Hippocampal formation (tissue), 2 donors: ENCODE data around the gene HERC5.
"Not testable (repeated sequence)": the region's sequence is repeated elsewhere in the genome, so short reads cannot be mapped to it uniquely, and the experiment has no call there.

Experiments
- DNase-seq, 2 donors: peaks; one replicate each; lab custom pipeline; 2025; lab: John Stamatoyannopoulos, UW

The HERC5 gene

GRCh38 chr4:88456670-88457306 is at the start of gene HERC5:
Gene HERC5 (plus strand): TSS chr4:88457119. CDS start chr4:88457270, 151 bp downstream.
- peak; percentile 73 to 87 for DNase-seq

- no peak for DNase-seq
Observed at GRCh38 chr4:88409206-88409605, 47.7 kb upstream of the HERC5 start.

- no peak for DNase-seq
Observed at GRCh38 chr4:88409789-88410188, 47.1 kb upstream of the HERC5 start.

- no peak for DNase-seq
Observed at GRCh38 chr4:88411491-88412096, 45.3 kb upstream of the HERC5 start.

GRCh38 chr4:88413801-88414200 is 43.1 kb upstream of the HERC5 start:
- DNase-seq, result no peak

GRCh38 chr4:88414755-88415154 is 42.2 kb upstream of the HERC5 start:
- DNase-seq, result no peak

GRCh38 chr4:88415982-88416381 is 40.9 kb upstream of the HERC5 start:
- DNase-seq, result no peak

- no peak for DNase-seq
Observed at GRCh38 chr4:88418411-88418810, 38.5 kb upstream of the HERC5 start.

GRCh38 chr4:88419874-88420273 is 37.0 kb upstream of the HERC5 start:
- DNase-seq, result no peak

- DNase-seq, result no peak
Observed at GRCh38 chr4:88420844-88421243, 36.1 kb upstream of the HERC5 start.

GRCh38 chr4:88422403-88422802 is 34.5 kb upstream of the HERC5 start:
- no peak for DNase-seq

- DNase-seq, result no peak
Observed at GRCh38 chr4:88429401-88429800, 27.5 kb upstream of the HERC5 start.

GRCh38 chr4:88435987-88436693 is 20.8 kb upstream of the HERC5 start:
- no peak for DNase-seq

GRCh38 chr4:88437873-88438272 is 19.0 kb upstream of the HERC5 start:
- not testable (repeated sequence) for DNase-seq

GRCh38 chr4:88439161-88439760 is 17.7 kb upstream of the HERC5 start:
- DNase-seq, result no peak

- DNase-seq, result no peak
Observed at GRCh38 chr4:88440146-88440545, 16.8 kb upstream of the HERC5 start.

GRCh38 chr4:88441696-88442095 is 15.2 kb upstream of the HERC5 start:
- DNase-seq, result no peak

- DNase-seq, result no peak
Observed at GRCh38 chr4:88442689-88443191, 14.2 kb upstream of the HERC5 start.

- DNase-seq, result no peak
Observed at GRCh38 chr4:88443486-88443885, 13.4 kb upstream of the HERC5 start.

GRCh38 chr4:88445252-88445651 is 11.7 kb upstream of the HERC5 start:
- no peak for DNase-seq

GRCh38 chr4:88446124-88446523 is 10.8 kb upstream of the HERC5 start:
- no peak for DNase-seq

- DNase-seq, result no peak
Observed at GRCh38 chr4:88447371-88448095, 9.4 kb upstream of the HERC5 start.
